Measurements from ENCODE around the gene PRDM4.

GRCh38 chr12:107702106-107702505 is 58.8 kb downstream of the PRDM4 start:
- TF ChIP-seq SIN3A (IDR thresholded peaks at IDR 0.05; ENCODE audit: borderline replicate concordance, low read depth, low read length), result no peak
- no peak for TF ChIP-seq CTCF (IDR thresholded peaks at IDR 0.05)
- no peak for TF ChIP-seq RFX5 (IDR thresholded peaks at IDR 0.05; ENCODE audit: low read length)
- no peak for TF ChIP-seq YY1 (IDR thresholded peaks at IDR 0.05; ENCODE audit: low read depth)
- TF ChIP-seq USF1 (IDR thresholded peaks at IDR 0.05; ENCODE audit: borderline replicate concordance, low read depth), result no peak
- no peak for TF ChIP-seq JUND (IDR thresholded peaks at IDR 0.05)
